Measurements from ENCODE around the gene CTBP2. TPM values are rescaled to one million over a fixed set of nuclear protein-coding genes. Genes with fewer than 3 reads are reported as not detected.

The CTBP2 gene
- total RNA-seq, 3 donors from 2014 or later (not counting 1 experiment from before 2014, with no cell fraction given): 120 to 179 (median 124) TPM

DNA sequence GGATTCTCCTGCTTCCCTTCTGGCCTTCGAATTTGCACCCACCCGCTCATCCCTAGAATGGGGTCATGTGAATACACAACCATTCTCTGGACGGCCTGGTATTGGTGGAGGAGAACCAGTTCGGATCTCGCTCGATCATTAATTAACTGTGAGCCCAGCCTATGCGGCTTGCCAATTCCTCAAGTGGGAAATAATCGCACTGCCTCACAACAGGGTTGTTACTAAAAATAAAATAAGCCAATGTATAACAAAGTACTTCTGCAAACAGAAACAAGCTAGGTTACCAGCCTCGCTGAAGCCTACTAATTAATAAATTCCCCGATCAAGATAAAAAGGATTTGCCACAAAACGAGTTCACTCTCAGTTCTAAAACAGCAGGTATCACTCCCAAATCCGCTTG, 16.2 kb downstream of the CTBP2 start:
- H3K27me3 ChIP-seq (ENCODE audit: control insufficient read depth, insufficient read depth, low read length): no peaks in the 10 kb centered on the region
- no peaks in the 10 kb centered on the region for H3K36me3 ChIP-seq (ENCODE audit: control insufficient read depth, insufficient read depth, low read length)
- intact Hi-C loops (cut with micrococcal nuclease): no loop called here
- Mint-ChIP-seq H3K4me3 (peak overlapping the region; percentile 67), H3K9me3 (no peaks in the 10 kb centered on the region), H3K36me3 (no peaks in the 10 kb centered on the region), H3K27me3 (ENCODE audit: low read depth in 2 of 2) (no peaks in the 10 kb centered on the region), H3K4me1 (peaks cover 80 to 81% of the 10 kb centered on the region in 2 donors), H3K27ac (peak overlapping the region; percentile 97 to 98)
- no peak for ATAC-seq
- H3K4me3 ChIP-seq (ENCODE audit: low read length): no peak overlapping the region
- no peaks in the 10 kb centered on the region for H3K9me3 ChIP-seq (ENCODE audit: control insufficient read depth, insufficient read depth, low read length)
- no peak for DNase-seq
- 57% methylated on average over 12 of the region's 12 CpGs for WGBS (ENCODE audit: insufficient coverage)
- no peak overlapping the region for H3K27ac ChIP-seq (ENCODE audit: low read length)
- peaks cover 94% of the 10 kb centered on the region for H3K4me1 ChIP-seq (ENCODE audit: control insufficient read depth, insufficient read depth, low read length)
- TF ChIP-seq, protein P1, sequence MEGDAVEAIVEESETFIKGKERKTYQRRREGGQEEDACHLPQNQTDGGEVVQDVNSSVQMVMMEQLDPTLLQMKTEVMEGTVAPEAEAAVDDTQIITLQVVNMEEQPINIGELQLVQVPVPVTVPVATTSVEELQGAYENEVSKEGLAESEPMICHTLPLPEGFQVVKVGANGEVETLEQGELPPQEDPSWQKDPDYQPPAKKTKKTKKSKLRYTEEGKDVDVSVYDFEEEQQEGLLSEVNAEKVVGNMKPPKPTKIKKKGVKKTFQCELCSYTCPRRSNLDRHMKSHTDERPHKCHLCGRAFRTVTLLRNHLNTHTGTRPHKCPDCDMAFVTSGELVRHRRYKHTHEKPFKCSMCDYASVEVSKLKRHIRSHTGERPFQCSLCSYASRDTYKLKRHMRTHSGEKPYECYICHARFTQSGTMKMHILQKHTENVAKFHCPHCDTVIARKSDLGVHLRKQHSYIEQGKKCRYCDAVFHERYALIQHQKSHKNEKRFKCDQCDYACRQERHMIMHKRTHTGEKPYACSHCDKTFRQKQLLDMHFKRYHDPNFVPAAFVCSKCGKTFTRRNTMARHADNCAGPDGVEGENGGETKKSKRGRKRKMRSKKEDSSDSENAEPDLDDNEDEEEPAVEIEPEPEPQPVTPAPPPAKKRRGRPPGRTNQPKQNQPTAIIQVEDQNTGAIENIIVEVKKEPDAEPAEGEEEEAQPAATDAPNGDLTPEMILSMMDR (IDR thresholded peaks at IDR 0.05): no peak

DNA sequence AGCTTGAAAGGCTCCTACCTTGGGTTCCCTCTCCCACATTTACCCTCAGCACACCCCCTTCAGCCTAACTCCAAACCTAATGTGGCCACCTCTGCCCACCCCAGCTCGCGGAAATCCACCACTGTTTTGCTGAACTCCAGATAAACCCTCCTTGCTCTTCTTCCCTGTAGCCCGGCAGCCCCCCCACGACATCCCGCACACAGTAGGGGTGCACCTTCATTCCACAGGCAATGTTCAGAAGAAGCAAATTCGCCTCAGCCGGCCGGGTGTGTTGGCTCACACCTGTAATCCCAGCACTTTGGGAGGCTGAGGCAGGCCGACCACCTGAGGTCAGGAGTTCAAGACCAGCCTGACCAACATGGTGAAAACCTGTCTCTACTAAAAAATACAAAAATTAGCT, 17.4 kb downstream of the CTBP2 start:
- no peaks in the 10 kb centered on the region for H3K36me3 Mint-ChIP-seq
- H3K9me3 ChIP-seq (ENCODE audit: control insufficient read depth, insufficient read depth, low read length): no peaks in the 10 kb centered on the region
- no peak overlapping the region for H3K4me3 ChIP-seq (ENCODE audit: low read length)
- no peak overlapping the region for H3K27ac ChIP-seq (ENCODE audit: low read length)
- ATAC-seq (no peak), DNase-seq (no peak)
- intact Hi-C loops (cut with micrococcal nuclease): no loop called here
- no peak overlapping the region for H3K4me3 Mint-ChIP-seq
- no peaks in the 10 kb centered on the region for H3K9me3 Mint-ChIP-seq
- no peaks in the 10 kb centered on the region for H3K27me3 ChIP-seq (ENCODE audit: control insufficient read depth, insufficient read depth, low read length)
- H3K4me1 Mint-ChIP-seq: peaks cover 77 to 80% of the 10 kb centered on the region in 2 donors
- TF ChIP-seq, protein P1 (IDR thresholded peaks at IDR 0.05): no peak
- WGBS (ENCODE audit: insufficient coverage): 89% methylated on average over 9 of the region's 9 CpGs
- H3K4me1 ChIP-seq (ENCODE audit: control insufficient read depth, insufficient read depth, low read length): peaks cover 81% of the 10 kb centered on the region
- H3K27ac Mint-ChIP-seq: peak overlapping the region; percentile 91 to 97
- peaks cover 5% of the 10 kb centered on the region for H3K36me3 ChIP-seq (ENCODE audit: control insufficient read depth, insufficient read depth, low read length)
- no peaks in the 10 kb centered on the region for H3K27me3 Mint-ChIP-seq (ENCODE audit: low read depth in 2 of 2)

DNA sequence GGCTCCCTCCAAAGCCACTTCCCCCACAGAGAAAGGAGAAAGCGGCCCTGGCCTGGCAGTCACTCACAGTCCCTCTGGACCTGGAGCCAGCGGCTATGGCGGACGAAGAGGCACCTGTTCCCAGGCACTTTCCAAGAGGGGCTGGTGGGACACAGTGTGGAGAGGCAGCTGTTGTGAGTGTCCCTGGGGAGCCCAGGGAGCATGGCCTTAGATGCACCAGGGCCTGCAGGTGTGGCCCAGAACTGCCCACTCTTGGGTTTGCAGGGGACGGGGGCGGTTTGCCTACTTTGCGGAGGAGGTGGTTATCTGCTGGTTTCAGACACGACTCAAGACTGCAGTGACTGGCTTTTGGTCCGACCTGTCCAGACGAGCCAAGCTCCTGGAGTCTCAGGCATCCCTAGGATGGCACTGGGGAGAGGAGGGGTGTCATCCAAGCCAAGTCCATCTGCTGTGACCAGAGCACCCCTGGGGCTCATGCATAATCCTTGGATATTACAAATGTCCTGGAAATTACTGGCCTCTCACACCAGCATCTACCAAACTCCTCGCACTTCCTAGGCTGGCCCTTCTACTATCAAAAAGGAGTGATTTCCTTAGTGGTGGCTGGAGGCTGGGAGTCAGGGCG, 18.4 kb downstream of the CTBP2 start:
- DNase-seq (no peak), ATAC-seq (no peak)
- no peak overlapping the region for H3K27ac ChIP-seq (ENCODE audit: low read length)
- peaks cover 76% of the 10 kb centered on the region for H3K4me1 ChIP-seq (ENCODE audit: control insufficient read depth, insufficient read depth, low read length)
- Mint-ChIP-seq H3K36me3 (no peaks in the 10 kb centered on the region), H3K4me3 (peak overlapping the region; percentile 63), H3K27ac (peak overlapping the region; percentile 78 to 91), H3K4me1 (peaks cover 77 to 80% of the 10 kb centered on the region in 2 donors), H3K9me3 (no peaks in the 10 kb centered on the region), H3K27me3 (ENCODE audit: low read depth in 2 of 2) (no peaks in the 10 kb centered on the region)
- peaks cover 11% of the 10 kb centered on the region for H3K36me3 ChIP-seq (ENCODE audit: control insufficient read depth, insufficient read depth, low read length)
- intact Hi-C loops (cut with micrococcal nuclease): no loop called here
- no peak overlapping the region for H3K4me3 ChIP-seq (ENCODE audit: low read length)
- H3K9me3 ChIP-seq (ENCODE audit: control insufficient read depth, insufficient read depth, low read length): no peaks in the 10 kb centered on the region
- no peaks in the 10 kb centered on the region for H3K27me3 ChIP-seq (ENCODE audit: control insufficient read depth, insufficient read depth, low read length)
- 92% methylated on average over 10 of the region's 12 CpGs for WGBS (ENCODE audit: insufficient coverage)
- TF ChIP-seq, protein P1 (IDR thresholded peaks at IDR 0.05): no peak

Data from natural killer cell (primary cell).